GM12878 (cell line): ENCODE measurements around the gene PLOD2. TPM values are rescaled to one million over a fixed set of nuclear protein-coding genes. Genes with fewer than 3 reads are reported as not detected.

Experiments used
- ATAC-seq: fragments of 200-7000 bp; cut with Tn5 transposase; 3 replicates; pipeline ENCODE4 v1.9.1; 2020; ENCODE audit warnings: mild to moderate bottlenecking, moderate library complexity
- BruUV-seq: library from RNA; stranded (reverse); fragments of 400-500 nt; replicated peaks from 2 replicates; lab custom pipeline; 2021; lab: Mats Ljungman, UMichigan
- CTCF ChIA-PET: fragments of 300-600 bp; sonication (Branson Sonifier 250); formaldehyde crosslinking; extraction: SDS; loops from one replicate; lab custom pipeline; 2021; ENCODE audit warnings: inconsistent platforms; lab: Yijun Ruan, JAX
- POLR2A ChIA-PET: fragments of 350-600 bp; formaldehyde crosslinking; extraction: SDS; loops from one replicate; lab custom pipeline; 2021; ENCODE audit warnings: inconsistent platforms; lab: Charles Lee
- RAD21 ChIA-PET: fragments of 300-600 bp; sonication (Branson Sonifier 250); formaldehyde crosslinking; loops from one replicate; lab custom pipeline; 2023; ENCODE audit warnings: antibody characterized with exemption; ENCODE audit not compliant: unreplicated experiment; lab: Charles Lee
- SMC1A ChIA-PET: fragments of 300-600 bp; sonication (Branson Sonifier 250); formaldehyde crosslinking; loops from one replicate; lab custom pipeline; 2023; ENCODE audit not compliant: unreplicated experiment, uncharacterized antibody; lab: Charles Lee
- DNase-seq: peaks from one replicate; pipeline ENCODE4 v3.0.0-alpha.2; 2011; ENCODE audit warnings: low read depth, low spot score
- FAIRE-seq: peaks from 3 replicates; lab custom pipeline; 2011; peaks lifted over from hg19 to GRCh38; lab: Jason Lieb, UNC
- H2AFZ ChIP-seq: 2 replicates; pipeline ENCODE4 v1.6.0; 2011; ENCODE audit warnings: low read depth, low read length, control low read depth; ENCODE audit not compliant: control insufficient read depth
- H3K27ac ChIP-seq: 2 replicates; pipeline ENCODE4 v1.5.1; 2011; ENCODE audit warnings: control low read depth; ENCODE audit not compliant: control insufficient read depth, insufficient read depth
- H3K27me3 ChIP-seq, 2 experiments: replicated peaks in 1 of 2; 2 replicates each; pipeline versions ENCODE4 v1.6.0 to v1.6.1; 2011; ENCODE audit warnings: low read length in 1 of 2; ENCODE audit not compliant: control insufficient read depth in 2 of 2, insufficient read depth in 2 of 2
- H3K36me3 ChIP-seq, 2 experiments: 2 replicates each; pipeline ENCODE4 v1.5.1; 2011; ENCODE audit warnings: low read length in 1 of 2; ENCODE audit not compliant: control insufficient read depth in 2 of 2, insufficient read depth in 2 of 2
- H3K4me1 ChIP-seq: 2 replicates; pipeline ENCODE4 v1.6.1; 2011; ENCODE audit warnings: mild to moderate bottlenecking, low read length, moderate library complexity, mixed read lengths; ENCODE audit not compliant: control insufficient read depth, insufficient read depth
- H3K4me2 ChIP-seq: 2 replicates; pipeline ENCODE4 v1.6.0; 2011; ENCODE audit warnings: control low read depth; ENCODE audit not compliant: control insufficient read depth, insufficient read depth
- H3K4me3 ChIP-seq: fragments of 200-600 bp; sonication (generic); 2 replicates; pipeline ENCODE4 v1.5.1; 2016
- H3K79me2 ChIP-seq: 2 replicates; pipeline ENCODE4 v1.6.0; 2011; ENCODE audit warnings: low read length; ENCODE audit not compliant: control insufficient read depth, insufficient read depth
- H3K9ac ChIP-seq: 2 replicates; pipeline ENCODE4 v1.8.0; 2011; ENCODE audit warnings: low read length, control low read depth, mixed read lengths; ENCODE audit not compliant: control insufficient read depth, insufficient read depth
- H3K9me3 ChIP-seq: replicated peaks from 3 replicates; pipeline ENCODE4 v1.5.1; 2011; ENCODE audit warnings: mild to moderate bottlenecking, low read length; ENCODE audit not compliant: control insufficient read depth, insufficient read depth
- H4K20me1 ChIP-seq: 2 replicates; pipeline ENCODE4 v1.6.0; 2011; ENCODE audit not compliant: control insufficient read depth, insufficient read depth
- BMI1 ChIP-seq: fragments of 450-650 bp; IDR thresholded peaks from 2 replicates; pipeline ENCODE4 v1.6.1; 2016; ENCODE audit warnings: mild to moderate bottlenecking, moderate library complexity, borderline replicate concordance
- E4F1 ChIP-seq: fragments of 450-650 bp; IDR thresholded peaks from 2 replicates; pipeline ENCODE4 v1.6.1; 2018; ENCODE audit warnings: borderline replicate concordance, mild to moderate bottlenecking; ENCODE audit not compliant: partially characterized antibody
- KAT2A ChIP-seq: conservative IDR thresholded peaks from 2 replicates; pipeline ENCODE4 v1.6.1; 2011; ENCODE audit warnings: low read depth, low read length; ENCODE audit not compliant: control insufficient read depth
- MEF2A ChIP-seq: IDR thresholded peaks from 2 replicates; pipeline ENCODE4 v1.6.1; 2011; ENCODE audit warnings: low read depth, mild to moderate bottlenecking, low read length, moderate library complexity; ENCODE audit not compliant: insufficient read depth
- MTA3 ChIP-seq: IDR thresholded peaks from 2 replicates; pipeline ENCODE4 v1.6.1; 2012; ENCODE audit warnings: low read length, inconsistent platforms, borderline replicate concordance
- PAX8 ChIP-seq: fragments of 450-650 bp; IDR thresholded peaks from 2 replicates; pipeline ENCODE4 v1.6.1; 2017; ENCODE audit warnings: mild to moderate bottlenecking, moderate library complexity
- RELA ChIP-seq: fragments of 450-650 bp; IDR thresholded peaks from 2 replicates; pipeline ENCODE4 v1.8.0; 2014; ENCODE audit warnings: borderline replicate concordance; ENCODE audit not compliant: partially characterized antibody
- TBL1XR1 ChIP-seq: IDR thresholded peaks from 2 replicates; pipeline ENCODE4 v1.6.1; 2012; ENCODE audit warnings: low read depth, low read length, improper control_type of control experiment
- YBX1 ChIP-seq: fragments of 450-650 bp; IDR thresholded peaks from 2 replicates; pipeline ENCODE4 v1.6.1; 2016; ENCODE audit warnings: antibody characterized with exemption
- WGBS: methylation state at CpG from one replicate; pipeline ENCODE4 v1.1.6; 2016; ENCODE audit warnings: low lambda C conversion rate; ENCODE audit not compliant: insufficient replicate concordance, insufficient coverage; ENCODE audit errors: missing lambda C conversion rate; 5-methylcytosine and 5-hydroxymethylcytosine counted together
- in situ Hi-C: fragments of 300-500 bp; cut with MboI; formaldehyde crosslinking; loops from 9 replicates; pipeline ENCODE4 v1.14.3; 2018; ENCODE audit warnings: mixed read lengths
- intact Hi-C: fragments of 100-400 bp; cut with micrococcal nuclease; formaldehyde crosslinking; loops from one replicate; pipeline ENCODE4 v1.14.2; 2022; ENCODE audit not compliant: unreplicated experiment
- polyA plus RNA-seq, 11 experiments: library from polyadenylated mRNA; depleted of rRNA in 4 of 11; unstranded in 6 of 11; stranded (reverse) in 5 of 11; fragments of >200 nt; fragmentation: Nextera tagmentation in 4 of 11; fragmentation: Illumina TruSeq in 1 of 11; extraction: Ambion mirVana in 4 of 11; extraction: Trizol in 1 of 11; gene quantifications; 1 replicate in 1 of 11; 2 replicates in 10 of 11; pipeline versions ENCODE4 v1.2.1 to v1.2.3, GENCODE V29; 2011 to 2016; ENCODE audit warnings: inconsistent platforms in 2 of 11, missing spikeins in 2 of 11, low read depth in 1 of 11
- total RNA-seq, 4 experiments: library from RNA; depleted of rRNA in 3 of 4; stranded (reverse); fragments of >200 nt in 3 of 4; fragmentation: Illumina TruSeq in 1 of 4; extraction: Trizol in 1 of 4; gene quantifications; 2 replicates each; pipeline versions ENCODE4 v1.2.1 to v1.2.3, GENCODE V29; 2013 to 2021

PLOD2 gene
- total and polyA plus RNA-seq, 10 of the 15 experiments (the other 5 are each of a cell fraction or from before 2014, with no cell fraction given): 0.03 to 0.56 (median 0.33) TPM; not detected in 4

- TF ChIP-seq E4F1 (no peak), YBX1 (no peak), KAT2A (no peak), MTA3 (no peak), MEF2A (no peak)
Observed at GRCh38 chr3:146165877-146166276, 4.9 kb upstream of the PLOD2 start (continued).

DNA sequence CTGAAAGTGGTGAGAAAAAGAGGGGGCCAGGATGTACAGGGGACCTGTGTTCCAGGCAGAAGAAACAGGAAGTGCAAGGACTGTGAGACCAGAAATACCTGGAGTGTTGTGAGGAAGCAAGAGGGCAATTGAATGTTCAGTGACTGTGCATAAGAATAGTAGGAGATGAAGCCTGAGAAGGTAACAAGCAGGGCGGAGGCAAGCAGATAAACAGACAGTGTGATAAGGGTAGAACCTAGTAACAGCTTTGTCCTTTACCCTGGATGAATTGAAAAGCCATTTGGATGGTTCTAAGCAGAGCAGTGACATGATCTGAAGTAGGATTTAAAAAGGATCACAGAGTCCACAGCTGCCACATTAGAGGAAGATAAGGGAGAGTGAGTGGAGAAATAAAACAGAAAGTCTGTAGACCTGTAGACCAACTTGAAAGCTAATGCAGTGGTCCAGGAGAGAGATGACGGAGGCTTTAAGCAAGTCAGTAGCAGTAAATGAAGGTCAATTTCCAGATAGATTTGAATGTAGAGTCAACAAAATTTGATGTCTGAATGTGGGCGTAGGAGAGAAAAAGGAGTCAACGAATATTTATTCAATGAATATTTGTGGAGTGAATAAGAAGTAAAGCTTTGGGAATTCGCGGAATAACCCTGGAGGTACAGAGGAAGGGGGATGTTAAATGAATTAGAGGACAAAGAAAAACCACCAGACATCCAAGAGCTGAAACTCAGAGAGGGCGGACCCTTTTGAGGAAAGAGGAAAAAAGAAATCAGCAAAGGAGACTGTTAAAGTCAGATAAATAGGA, 4.2 kb upstream of the PLOD2 start:
- 47% methylated on average over 7 of the region's 7 CpGs for WGBS
- Histone ChIP-seq H3K4me2 (no peak overlapping the region), H3K27ac (no peak overlapping the region), H3K9me3 (no peaks in the 10 kb centered on the region), H3K27me3 (peaks cover 3 to 10% of the 10 kb centered on the region in 2 experiments), H3K79me2 (no peaks in the 10 kb centered on the region), H2AFZ (no peak overlapping the region), H3K4me1 (no peaks in the 10 kb centered on the region), H3K36me3 (no peaks in the 10 kb centered on the region), H4K20me1 (no peaks in the 10 kb centered on the region), H3K9ac (no peak overlapping the region), H3K4me3 (no peak overlapping the region)
- CTCF ChIA-PET: interaction anchor here (2.8 kb wide), 1 partner anchor 24 kb away, joined by 9 read pairs; no protein-coding TSS in a partner anchor
- DNase-seq (no peak), ATAC-seq (no peak), FAIRE-seq (no peak)
- in situ Hi-C loops (no loop called here), intact Hi-C loops (no loop called here)
- SMC1A ChIA-PET: interaction anchor here (1.2 kb wide), 1 partner anchor 100 kb away, joined by 4 read pairs; no protein-coding TSS in a partner anchor
- TF ChIP-seq TBL1XR1 (no peak), PAX8 (no peak), RELA (no peak), BMI1 (no peak)
- RAD21 ChIA-PET: no interaction called here
- POLR2A ChIA-PET: no interaction called here
- BruUV-seq: no TSS peak
